GM23248 (cell line): Measurements from ENCODE around the gene SMURF2. TPM values are rescaled to one million over a fixed set of nuclear protein-coding genes. Genes with fewer than 3 reads are reported as not detected.

Source experiments
- DNase-seq: peaks from one replicate; pipeline ENCODE4 v3.0.0-alpha.2; 2015
- H2AFZ ChIP-seq: fragments of 200-600 bp; sonication (generic); 2 replicates; pipeline ENCODE4 v1.6.1; 2016; ENCODE audit warnings: antibody characterized with exemption
- H3F3A ChIP-seq: fragments of 200-600 bp; sonication (generic); 2 replicates; pipeline ENCODE4 v1.6.1; 2016; ENCODE audit warnings: mild to moderate bottlenecking, antibody characterized with exemption, mixed run types; ENCODE audit not compliant: insufficient read depth
- H3K27ac ChIP-seq: fragments of 200-600 bp; sonication (generic); 2 replicates; pipeline ENCODE4 v1.5.1; 2016; ENCODE audit warnings: mild to moderate bottlenecking
- H3K27me3 ChIP-seq: fragments of 200-600 bp; sonication (generic); replicated peaks from 2 replicates; pipeline ENCODE4 v1.6.1; 2016; ENCODE audit warnings: mild to moderate bottlenecking; ENCODE audit not compliant: insufficient read depth
- H3K36me3 ChIP-seq: fragments of 200-600 bp; sonication (generic); 2 replicates; pipeline ENCODE4 v1.6.1; 2016; ENCODE audit warnings: low read depth, mild to moderate bottlenecking
- H3K4me1 ChIP-seq: fragments of 200-600 bp; sonication (generic); 2 replicates; pipeline ENCODE4 v1.6.1; 2016; ENCODE audit warnings: mild to moderate bottlenecking; ENCODE audit not compliant: insufficient read depth
- H3K4me2 ChIP-seq: fragments of 200-600 bp; sonication (generic); one replicate; pipeline ENCODE4 v1.6.1; 2016; ENCODE audit warnings: mild to moderate bottlenecking; ENCODE audit not compliant: unreplicated experiment
- H3K4me3 ChIP-seq: fragments of 200-600 bp; sonication (generic); 2 replicates; pipeline ENCODE4 v1.5.1; 2016; ENCODE audit warnings: mild to moderate bottlenecking
- H3K79me2 ChIP-seq: fragments of 200-600 bp; sonication (generic); 2 replicates; pipeline ENCODE4 v1.6.1; 2016; ENCODE audit warnings: mild to moderate bottlenecking; ENCODE audit not compliant: insufficient read depth
- H3K9ac ChIP-seq: fragments of 200-600 bp; sonication (generic); 2 replicates; pipeline ENCODE4 v1.6.1; 2016; ENCODE audit warnings: mild to moderate bottlenecking
- H3K9me2 ChIP-seq: fragments of 200-600 bp; sonication (generic); 2 replicates; pipeline ENCODE4 v1.6.1; 2016; ENCODE audit warnings: mixed run types, mild to moderate bottlenecking, moderate library complexity; ENCODE audit not compliant: insufficient read depth
- H3K9me3 ChIP-seq: fragments of 200-600 bp; sonication (generic); one replicate; pipeline ENCODE4 v1.6.1; 2017; ENCODE audit warnings: low read depth
- H4K20me1 ChIP-seq: fragments of 200-600 bp; sonication (generic); 2 replicates; pipeline ENCODE4 v1.6.0; 2016; ENCODE audit not compliant: insufficient read depth
- EZH2 ChIP-seq: fragments of 200-600 bp; sonication (generic); IDR thresholded peaks from 2 replicates; pipeline ENCODE4 v1.6.1; 2018; ENCODE audit warnings: antibody characterized with exemption, mild to moderate bottlenecking; ENCODE audit not compliant: insufficient read depth, poor library complexity, severe bottlenecking
- EZH2phosphoT487 ChIP-seq: fragments of 200-600 bp; sonication (generic); IDR thresholded peaks from 2 replicates; pipeline ENCODE4 v1.6.1; 2018; ENCODE audit warnings: antibody characterized with exemption, moderate library complexity, mild to moderate bottlenecking, low read depth; ENCODE audit not compliant: insufficient read depth
- WGBS, 2 experiments: methylation state at CpG; one replicate each; pipeline ENCODE4 v1.1.6; 2015 to 2017; ENCODE audit warnings: low lambda C conversion rate in 2 of 2, low coverage in 1 of 2; ENCODE audit errors: missing lambda C conversion rate in 2 of 2; 5-methylcytosine and 5-hydroxymethylcytosine counted together
- in situ Hi-C: fragments of 300-500 bp; cut with MboI; formaldehyde crosslinking; loops from 2 replicates; pipeline ENCODE4 v1.15.0; 2020
- polyA plus RNA-seq: library from polyadenylated mRNA; unstranded; fragments of >200 nt; fragmentation: Nextera tagmentation; extraction: Ambion mirVana; gene quantifications from 2 replicates; pipeline ENCODE4 v1.2.1, GENCODE V29; 2016
- total RNA-seq: library from RNA; depleted of rRNA; stranded (reverse); fragments of >200 nt; shearing (Covaris generic); gene quantifications from 2 replicates; pipeline ENCODE4 v1.2.3, GENCODE V29; 2014

Gene SMURF2
- total and polyA plus RNA-seq, 2 experiments from 2014 or later = 50.8 to 159 TPM

- peaks cover 54% of the 10 kb centered on the region for H3K79me2 ChIP-seq
- in situ Hi-C loops = no loop called here
- 92 to 95% methylated on average over 3 to 5 of the region's 5 CpGs for WGBS, 2 experiments
- no peaks in the 10 kb centered on the region for H3K9me2 ChIP-seq
- no peaks in the 10 kb centered on the region for H3K4me1 ChIP-seq
- H3K27me3 ChIP-seq = no peaks in the 10 kb centered on the region
- peaks cover 91% of the 10 kb centered on the region for H3K36me3 ChIP-seq
- no peaks in the 10 kb centered on the region for H4K20me1 ChIP-seq
- no peak overlapping the region for H3K9ac ChIP-seq
- H3K9me3 ChIP-seq = no peaks in the 10 kb centered on the region
- H3K27ac ChIP-seq = 0 out of 2 replicates have a peak overlapping the region, but pooled peaks have one; percentile 31
- no peak overlapping the region for H3K4me3 ChIP-seq
- peaks cover 98% of the 10 kb centered on the region for H3F3A ChIP-seq
- H3K4me2 ChIP-seq = no peak overlapping the region
- no peak overlapping the region for H2AFZ ChIP-seq
- DNase-seq = no peak
- TF ChIP-seq EZH2 = no peak
- no peak for TF ChIP-seq EZH2phosphoT487
These were observed 124.6 kb downstream of the SMURF2 start for GRCh38 chr17:64537488-64537887.

GRCh38 chr17:64536913-64537312, 125.2 kb downstream of the SMURF2 start:
- Histone ChIP-seq H2AFZ (no peak overlapping the region), H3K4me1 (no peaks in the 10 kb centered on the region), H4K20me1 (no peaks in the 10 kb centered on the region), H3K9me2 (no peaks in the 10 kb centered on the region), H3K4me3 (no peak overlapping the region), H3K9ac (no peak overlapping the region), H3K79me2 (peaks cover 48% of the 10 kb centered on the region), H3K27me3 (no peaks in the 10 kb centered on the region), H3K36me3 (peaks cover 91% of the 10 kb centered on the region), H3K4me2 (no peak overlapping the region), H3K9me3 (no peaks in the 10 kb centered on the region), H3F3A (peaks cover 98% of the 10 kb centered on the region), H3K27ac (0 out of 2 replicates have a peak overlapping the region, but pooled peaks have one; percentile 31)
- 91 to 98% methylated on average over 2 of the region's 2 CpGs for WGBS, 2 experiments
- TF ChIP-seq EZH2phosphoT487 (no peak), EZH2 (no peak)
- in situ Hi-C loops = no loop called here
- no peak for DNase-seq

GRCh38 chr17:64535357-64535756, 126.8 kb downstream of the SMURF2 start:
- H3K79me2 ChIP-seq = peaks cover 36% of the 10 kb centered on the region
- H3K4me3 ChIP-seq = no peak overlapping the region
- TF ChIP-seq EZH2 (no peak), EZH2phosphoT487 (no peak)
- no peak for DNase-seq
- H3K9me2 ChIP-seq = no peaks in the 10 kb centered on the region
- no peaks in the 10 kb centered on the region for H3K4me1 ChIP-seq
- H3K9me3 ChIP-seq = no peaks in the 10 kb centered on the region
- in situ Hi-C loops = no loop called here
- peak overlapping the region; percentile 31 for H3K27ac ChIP-seq
- H3K4me2 ChIP-seq = no peak overlapping the region
- H2AFZ ChIP-seq = no peak overlapping the region
- no peak overlapping the region for H3K9ac ChIP-seq
- no peaks in the 10 kb centered on the region for H4K20me1 ChIP-seq
- H3K27me3 ChIP-seq = no peaks in the 10 kb centered on the region
- 79 to 85% methylated on average over 6 of the region's 6 CpGs for WGBS, 2 experiments
- H3K36me3 ChIP-seq = peaks cover 94% of the 10 kb centered on the region
- peaks cover 100% of the 10 kb centered on the region for H3F3A ChIP-seq

- peaks cover 92% of the 10 kb centered on the region for H3K36me3 ChIP-seq
- H3K4me2 ChIP-seq = no peak overlapping the region
- H3K4me1 ChIP-seq = no peaks in the 10 kb centered on the region
- 94 to 96% methylated on average over 3 of the region's 3 CpGs for WGBS, 2 experiments
- TF ChIP-seq EZH2 (no peak), EZH2phosphoT487 (no peak)
- no peaks in the 10 kb centered on the region for H3K9me2 ChIP-seq
- H3K9ac ChIP-seq = no peak overlapping the region
- no peaks in the 10 kb centered on the region for H4K20me1 ChIP-seq
- 0 out of 2 replicates have a peak overlapping the region, but pooled peaks have one; percentile 20 for H3K27ac ChIP-seq
- in situ Hi-C loops = no loop called here
- H3F3A ChIP-seq = peaks cover 100% of the 10 kb centered on the region
- no peaks in the 10 kb centered on the region for H3K9me3 ChIP-seq
- H3K27me3 ChIP-seq = no peaks in the 10 kb centered on the region
- peaks cover 24% of the 10 kb centered on the region for H3K79me2 ChIP-seq
- H3K4me3 ChIP-seq = no peak overlapping the region
- H2AFZ ChIP-seq = no peak overlapping the region
- peak; percentile 42 for DNase-seq
These were observed 127.9 kb downstream of the SMURF2 start for GRCh38 chr17:64534187-64534586.

GRCh38 chr17:64533784-64534183, 128.3 kb downstream of the SMURF2 start:
- peaks cover 89% of the 10 kb centered on the region for H3K36me3 ChIP-seq
- no peak overlapping the region for H3K4me2 ChIP-seq
- H3F3A ChIP-seq = peaks cover 100% of the 10 kb centered on the region
- 98 to 100% methylated on average over 2 of the region's 2 CpGs for WGBS, 2 experiments
- H3K27ac ChIP-seq = peak overlapping the region; percentile 20; the same call in 1 of the 2 replicates
- H4K20me1 ChIP-seq = no peaks in the 10 kb centered on the region
- no peak overlapping the region for H2AFZ ChIP-seq
- no peaks in the 10 kb centered on the region for H3K4me1 ChIP-seq
- no peak for DNase-seq
- in situ Hi-C loops = no loop called here
- no peaks in the 10 kb centered on the region for H3K9me3 ChIP-seq
- H3K9ac ChIP-seq = no peak overlapping the region
- H3K27me3 ChIP-seq = no peaks in the 10 kb centered on the region
- H3K9me2 ChIP-seq = no peaks in the 10 kb centered on the region
- TF ChIP-seq EZH2phosphoT487 (no peak), EZH2 (no peak)
- H3K79me2 ChIP-seq = peaks cover 20% of the 10 kb centered on the region
- no peak overlapping the region for H3K4me3 ChIP-seq
